Measurements from ENCODE around the gene RASSF5.

Gene RASSF5

DNA sequence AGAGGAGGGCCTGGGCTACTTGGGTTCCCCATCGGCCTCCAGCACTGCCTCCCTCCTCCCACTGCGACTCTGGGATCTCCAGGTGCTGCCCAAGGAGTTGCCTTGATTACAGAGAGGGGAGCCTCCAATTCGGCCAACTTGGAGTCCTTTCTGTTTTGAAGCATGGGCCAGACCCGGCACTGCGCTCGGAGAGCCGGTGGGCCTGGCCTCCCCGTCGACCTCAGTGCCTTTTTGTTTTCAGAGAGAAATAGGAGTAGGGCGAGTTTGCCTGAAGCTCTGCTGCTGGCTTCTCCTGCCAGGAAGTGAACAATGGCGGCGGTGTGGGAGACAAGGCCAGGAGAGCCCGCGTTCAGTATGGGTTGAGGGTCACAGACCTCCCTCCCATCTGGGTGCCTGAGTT lies 80.6 kb downstream of the RASSF5 start:
- TF ChIP-seq TAF1 (IDR thresholded peaks at IDR 0.05; ENCODE audit: borderline replicate concordance, insufficient read depth, low read length) (no peak), SIN3A (IDR thresholded peaks at IDR 0.05; ENCODE audit: borderline replicate concordance, insufficient read depth, low read length) (no peak)

DNA sequence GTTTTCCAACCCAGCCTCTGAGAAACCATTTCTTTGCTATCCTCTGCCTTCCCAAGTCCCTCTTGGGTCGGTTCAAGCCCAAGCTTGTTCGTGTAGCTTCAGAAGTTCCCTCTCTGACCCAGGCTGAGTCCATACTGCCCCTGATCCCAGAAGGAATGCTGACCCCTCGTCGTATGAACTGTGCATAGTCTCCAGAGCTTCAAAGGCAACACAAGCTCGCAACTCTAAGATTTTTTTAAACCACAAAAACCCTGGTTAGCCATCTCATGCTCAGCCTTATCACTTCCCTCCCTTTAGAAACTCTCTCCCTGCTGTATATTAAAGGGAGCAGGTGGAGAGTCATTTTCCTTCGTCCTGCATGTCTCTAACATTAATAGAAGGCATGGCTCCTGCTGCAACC lies 81.2 kb downstream of the RASSF5 start:
- TF ChIP-seq FOXP2 (optimal IDR thresholded peaks at IDR 0.05; ENCODE audit: borderline replicate concordance, extremely low read depth, extremely low read length, insufficient read depth) (no peak), SIN3A (IDR thresholded peaks at IDR 0.05; ENCODE audit: borderline replicate concordance, insufficient read depth, low read length) (no peak), TAF1 (IDR thresholded peaks at IDR 0.05; ENCODE audit: borderline replicate concordance, insufficient read depth, low read length) (no peak), POLR2AphosphoS5 (IDR thresholded peaks at IDR 0.05; ENCODE audit: low read depth, low read length) (no peak)
- TF ChIP-seq, protein P1, sequence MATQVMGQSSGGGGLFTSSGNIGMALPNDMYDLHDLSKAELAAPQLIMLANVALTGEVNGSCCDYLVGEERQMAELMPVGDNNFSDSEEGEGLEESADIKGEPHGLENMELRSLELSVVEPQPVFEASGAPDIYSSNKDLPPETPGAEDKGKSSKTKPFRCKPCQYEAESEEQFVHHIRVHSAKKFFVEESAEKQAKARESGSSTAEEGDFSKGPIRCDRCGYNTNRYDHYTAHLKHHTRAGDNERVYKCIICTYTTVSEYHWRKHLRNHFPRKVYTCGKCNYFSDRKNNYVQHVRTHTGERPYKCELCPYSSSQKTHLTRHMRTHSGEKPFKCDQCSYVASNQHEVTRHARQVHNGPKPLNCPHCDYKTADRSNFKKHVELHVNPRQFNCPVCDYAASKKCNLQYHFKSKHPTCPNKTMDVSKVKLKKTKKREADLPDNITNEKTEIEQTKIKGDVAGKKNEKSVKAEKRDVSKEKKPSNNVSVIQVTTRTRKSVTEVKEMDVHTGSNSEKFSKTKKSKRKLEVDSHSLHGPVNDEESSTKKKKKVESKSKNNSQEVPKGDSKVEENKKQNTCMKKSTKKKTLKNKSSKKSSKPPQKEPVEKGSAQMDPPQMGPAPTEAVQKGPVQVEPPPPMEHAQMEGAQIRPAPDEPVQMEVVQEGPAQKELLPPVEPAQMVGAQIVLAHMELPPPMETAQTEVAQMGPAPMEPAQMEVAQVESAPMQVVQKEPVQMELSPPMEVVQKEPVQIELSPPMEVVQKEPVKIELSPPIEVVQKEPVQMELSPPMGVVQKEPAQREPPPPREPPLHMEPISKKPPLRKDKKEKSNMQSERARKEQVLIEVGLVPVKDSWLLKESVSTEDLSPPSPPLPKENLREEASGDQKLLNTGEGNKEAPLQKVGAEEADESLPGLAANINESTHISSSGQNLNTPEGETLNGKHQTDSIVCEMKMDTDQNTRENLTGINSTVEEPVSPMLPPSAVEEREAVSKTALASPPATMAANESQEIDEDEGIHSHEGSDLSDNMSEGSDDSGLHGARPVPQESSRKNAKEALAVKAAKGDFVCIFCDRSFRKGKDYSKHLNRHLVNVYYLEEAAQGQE (IDR thresholded peaks at IDR 0.05; ENCODE audit: insufficient read depth in 1 of 2, low read depth in 2 of 2, low read length in 2 of 2), result no peak

DNA sequence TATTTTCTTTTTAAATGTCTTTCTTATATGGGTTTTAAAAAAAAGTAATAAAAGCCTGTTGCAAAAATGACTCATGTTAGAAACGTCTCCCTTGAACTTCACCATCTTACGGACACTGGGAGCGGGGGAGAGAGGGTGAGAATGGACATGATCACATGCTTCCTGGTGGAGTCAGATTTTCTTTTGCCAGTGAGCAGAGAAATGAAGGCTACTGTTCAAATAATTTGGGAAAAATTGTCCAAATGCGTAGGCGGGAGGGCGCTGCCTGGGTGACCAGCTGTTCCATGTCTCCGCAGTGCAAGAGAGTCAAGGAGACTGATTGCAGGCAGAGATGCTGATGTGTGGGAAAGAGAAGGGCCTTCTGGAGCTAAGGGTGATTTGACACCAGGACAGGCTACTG lies 81.9 kb downstream of the RASSF5 start:
- TF ChIP-seq FOXP2 (optimal IDR thresholded peaks at IDR 0.05; ENCODE audit: borderline replicate concordance, extremely low read depth, extremely low read length, insufficient read depth) (no peak), SIN3A (IDR thresholded peaks at IDR 0.05; ENCODE audit: borderline replicate concordance, insufficient read depth, low read length) (no peak), POLR2AphosphoS5 (IDR thresholded peaks at IDR 0.05; ENCODE audit: low read depth, low read length) (no peak), TAF1 (IDR thresholded peaks at IDR 0.05; ENCODE audit: borderline replicate concordance, insufficient read depth, low read length) (no peak)
- TF ChIP-seq, protein P1 (IDR thresholded peaks at IDR 0.05; ENCODE audit: insufficient read depth in 1 of 2, low read depth in 2 of 2, low read length in 2 of 2), result no peak

DNA sequence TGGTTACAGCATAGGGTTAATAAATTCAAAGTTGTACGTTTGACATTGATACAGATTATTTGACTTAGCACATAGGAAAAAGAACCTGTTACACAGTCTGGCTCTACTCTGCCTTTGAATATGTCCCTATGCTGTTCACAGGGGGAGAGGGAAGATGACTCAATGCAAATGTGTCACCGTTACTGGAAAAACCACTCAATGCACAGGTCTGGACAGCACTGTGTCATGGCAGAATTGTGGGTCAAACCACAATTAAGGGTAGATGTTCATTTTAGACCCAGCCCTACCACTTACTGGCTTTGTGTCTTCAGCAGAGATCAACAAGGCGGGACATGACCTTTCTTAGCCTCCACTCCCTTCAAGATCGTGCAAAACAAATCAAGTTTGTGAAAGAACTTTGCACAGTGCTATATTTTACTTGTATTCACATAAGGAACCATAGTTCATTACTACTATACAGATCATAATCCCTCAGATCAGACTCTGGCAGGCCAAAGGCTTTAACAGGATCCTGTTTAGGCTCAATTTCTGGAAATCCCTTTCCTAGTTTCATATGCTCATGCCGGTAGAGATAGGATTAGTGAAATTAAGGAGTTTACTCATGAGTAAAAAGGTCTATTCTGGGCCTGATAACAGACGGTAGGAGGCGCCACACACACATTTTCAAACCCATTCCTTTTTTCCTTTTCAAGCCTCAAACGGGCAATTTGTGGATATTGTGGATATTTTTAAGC lies 82.9 kb downstream of the RASSF5 start:
- no peak for TF ChIP-seq FOXP2 (optimal IDR thresholded peaks at IDR 0.05; ENCODE audit: borderline replicate concordance, extremely low read depth, extremely low read length, insufficient read depth)
- TF ChIP-seq SIN3A (IDR thresholded peaks at IDR 0.05; ENCODE audit: borderline replicate concordance, insufficient read depth, low read length), result no peak
- TF ChIP-seq POLR2AphosphoS5 (IDR thresholded peaks at IDR 0.05; ENCODE audit: low read depth, low read length), result no peak
- TF ChIP-seq, protein P1 (IDR thresholded peaks at IDR 0.05; ENCODE audit: insufficient read depth in 1 of 2, low read depth in 2 of 2, low read length in 2 of 2), result no peak
- TF ChIP-seq TAF1 (IDR thresholded peaks at IDR 0.05; ENCODE audit: borderline replicate concordance, insufficient read depth, low read length), result no peak

DNA sequence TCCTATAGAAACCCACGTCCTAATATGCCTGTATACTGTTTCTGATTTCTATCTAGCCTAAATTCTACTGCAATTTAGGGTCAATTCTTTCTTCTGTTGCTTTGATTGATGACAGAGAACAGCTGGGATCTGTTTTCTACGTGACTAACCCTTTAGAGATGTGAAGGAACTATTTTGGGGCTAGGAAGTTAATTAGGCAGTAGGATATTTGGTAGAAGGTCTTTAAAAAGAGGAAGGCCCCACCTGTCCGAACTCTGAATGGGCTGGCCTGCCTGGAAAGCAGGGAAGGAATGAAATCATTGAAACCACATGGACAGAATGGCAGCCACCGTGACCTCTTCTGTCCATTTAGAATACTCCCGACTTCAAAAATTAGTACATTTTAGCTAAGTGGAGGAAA lies 83.9 kb downstream of the RASSF5 start:
- TF ChIP-seq SIN3A (IDR thresholded peaks at IDR 0.05; ENCODE audit: borderline replicate concordance, insufficient read depth, low read length) (no peak), FOXP2 (optimal IDR thresholded peaks at IDR 0.05; ENCODE audit: borderline replicate concordance, extremely low read depth, extremely low read length, insufficient read depth) (no peak), TAF1 (IDR thresholded peaks at IDR 0.05; ENCODE audit: borderline replicate concordance, insufficient read depth, low read length) (no peak), POLR2AphosphoS5 (IDR thresholded peaks at IDR 0.05; ENCODE audit: low read depth, low read length) (no peak)
- TF ChIP-seq, protein P1 (IDR thresholded peaks at IDR 0.05; ENCODE audit: insufficient read depth in 1 of 2, low read depth in 2 of 2, low read length in 2 of 2), result no peak

Data from PFSK-1 (cell line).